ENCODE data around the gene SV2B. TPM values are rescaled to one million over a fixed set of nuclear protein-coding genes. Genes with fewer than 3 reads are reported as not detected.

Gene SV2B
- total RNA-seq, 5 donors from 2014 or later (not counting 1 experiment from before 2014, with no cell fraction given) = 0.03 to 0.13 (median 0.09) TPM; not detected in 2

DNA sequence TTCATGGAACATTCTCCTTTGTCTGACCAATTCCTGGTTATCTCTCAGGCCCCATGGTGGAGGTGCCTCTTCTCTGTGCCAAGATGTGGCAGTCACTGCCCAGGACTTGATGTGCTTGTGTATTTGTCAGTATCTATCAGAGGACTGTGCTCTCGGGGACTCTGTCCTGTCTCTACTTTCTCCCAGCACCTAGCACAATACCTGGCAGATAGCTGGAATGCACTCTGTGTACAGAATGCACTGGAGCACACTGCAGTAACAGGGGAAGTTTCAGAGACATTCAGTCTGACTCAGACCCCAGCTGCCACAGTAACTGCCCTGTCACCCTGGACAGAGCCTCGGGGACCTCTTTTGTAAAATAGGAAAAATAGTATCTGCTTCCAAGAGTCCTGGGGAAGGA, 34.6 kb upstream of the SV2B start:
- H3K36me3 Mint-ChIP-seq = no peaks in the 10 kb centered on the region
- no peaks in the 10 kb centered on the region for H3K4me1 Mint-ChIP-seq
- H3K4me3 Mint-ChIP-seq = no peak overlapping the region
- peaks cover 11 to 31% of the 10 kb centered on the region in 2 donors for H3K27me3 Mint-ChIP-seq
- ATAC-seq (replicated peaks in 1 of 4) = no peak
- DNase-seq = no peak
- Histone ChIP-seq H3K36me3 (ENCODE audit: control insufficient read depth in 2 of 2, extremely low read depth in 1 of 2, insufficient read depth in 1 of 2, low read length in 1 of 2) (no peaks in the 10 kb centered on the region), H3K27me3 (replicated peaks in 1 of 2; ENCODE audit: control insufficient read depth in 2 of 2, extremely low read depth in 1 of 2, insufficient read depth in 2 of 2, low read length in 1 of 2) (peaks cover 0 to 6% of the 10 kb centered on the region in 2 experiments), H3K4me1 (ENCODE audit: control insufficient read depth in 1 of 2, extremely low read depth in 1 of 2, insufficient read depth in 2 of 2, low read length in 2 of 2) (no peaks in the 10 kb centered on the region), H3K9me3 (no peaks in the 10 kb centered on the region), H3K27ac (ENCODE audit: low read length) (no peak overlapping the region), H3K4me3 (ENCODE audit: control insufficient read depth in 1 of 2, extremely low read depth in 1 of 2, low read length in 1 of 2) (no peak overlapping the region)
- no CpG with 5 or more reads among the region's 2 CpGs for WGBS (ENCODE audit: insufficient coverage)
- ChIA-PET CTCF (no interaction called here), POLR2A (no interaction called here)
- H3K27ac Mint-ChIP-seq = no peak overlapping the region
- peaks cover 0 to 9% (median 4%) of the 10 kb centered on the region in 3 donors for H3K9me3 Mint-ChIP-seq

DNA sequence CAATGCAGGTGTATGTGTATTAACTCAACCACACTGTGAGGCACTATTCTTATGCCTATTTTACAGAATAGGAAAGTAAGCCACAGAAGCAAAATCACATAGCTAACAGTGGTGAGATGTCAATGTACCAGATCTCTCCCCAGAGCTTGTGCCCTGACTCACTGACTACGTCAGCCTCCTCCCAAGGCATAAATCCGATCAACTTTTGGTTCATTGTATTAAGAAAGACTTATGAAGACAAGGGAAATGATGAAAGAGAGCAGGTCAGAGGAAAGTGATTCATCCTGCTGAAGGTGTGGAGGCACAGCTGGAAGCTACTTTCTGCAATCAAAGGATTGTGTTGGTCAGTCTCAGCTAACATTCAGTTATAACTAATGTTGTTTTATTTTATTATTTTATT, 33.0 kb upstream of the SV2B start:
- Mint-ChIP-seq H3K27me3 (peaks cover 17 to 34% of the 10 kb centered on the region in 2 donors), H3K4me1 (no peaks in the 10 kb centered on the region), H3K4me3 (no peak overlapping the region), H3K27ac (no peak overlapping the region), H3K36me3 (no peaks in the 10 kb centered on the region), H3K9me3 (peaks cover 0 to 9% (median 4%) of the 10 kb centered on the region in 3 donors)
- ATAC-seq (replicated peaks in 1 of 4) (no peak), DNase-seq (no peak)
- Histone ChIP-seq H3K36me3 (ENCODE audit: control insufficient read depth in 2 of 2, extremely low read depth in 1 of 2, insufficient read depth in 1 of 2, low read length in 1 of 2) (no peaks in the 10 kb centered on the region), H3K27me3 (replicated peaks in 1 of 2; ENCODE audit: control insufficient read depth in 2 of 2, extremely low read depth in 1 of 2, insufficient read depth in 2 of 2, low read length in 1 of 2) (peaks cover 0 to 9% of the 10 kb centered on the region in 2 experiments), H3K4me1 (ENCODE audit: control insufficient read depth in 1 of 2, extremely low read depth in 1 of 2, insufficient read depth in 2 of 2, low read length in 2 of 2) (no peaks in the 10 kb centered on the region), H3K9me3 (no peaks in the 10 kb centered on the region), H3K4me3 (ENCODE audit: control insufficient read depth in 1 of 2, extremely low read depth in 1 of 2, low read length in 1 of 2) (no peak overlapping the region), H3K27ac (ENCODE audit: low read length) (no peak overlapping the region)
- ChIA-PET CTCF (no interaction called here), POLR2A (no interaction called here)
- WGBS (ENCODE audit: insufficient coverage) = no CpG with 5 or more reads among the region's 2 CpGs

DNA sequence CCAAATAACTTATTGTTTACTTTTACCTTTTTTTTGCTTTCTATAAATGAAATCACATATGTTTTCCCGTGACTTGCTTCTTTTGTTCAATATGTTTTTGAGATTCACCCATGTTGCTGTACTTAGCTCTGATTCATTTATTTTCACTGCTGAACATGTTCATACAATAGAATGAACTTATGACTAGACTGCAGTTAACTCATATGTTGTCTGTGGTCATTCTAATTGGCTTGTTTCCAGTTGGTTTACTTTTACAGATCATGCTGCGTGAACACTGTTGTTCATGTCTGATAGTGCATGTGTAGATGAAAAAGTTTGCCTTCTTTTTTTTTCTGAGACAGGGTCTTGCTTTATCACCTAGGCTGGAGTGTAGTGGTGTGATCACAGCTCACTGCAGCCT, 31.6 kb upstream of the SV2B start:
- Mint-ChIP-seq H3K9me3 (peaks cover 0 to 9% (median 4%) of the 10 kb centered on the region in 3 donors), H3K36me3 (no peaks in the 10 kb centered on the region), H3K4me3 (no peak overlapping the region), H3K27ac (no peak overlapping the region), H3K4me1 (no peaks in the 10 kb centered on the region), H3K27me3 (peaks cover 27 to 38% of the 10 kb centered on the region in 2 donors)
- no peaks in the 10 kb centered on the region for H3K9me3 ChIP-seq
- POLR2A ChIA-PET = no interaction called here
- H3K27ac ChIP-seq (ENCODE audit: low read length) = no peak overlapping the region
- 83% methylated on average over 1 of the region's 2 CpGs for WGBS (ENCODE audit: insufficient coverage)
- no peaks in the 10 kb centered on the region for H3K4me1 ChIP-seq (ENCODE audit: control insufficient read depth in 1 of 2, extremely low read depth in 1 of 2, insufficient read depth in 2 of 2, low read length in 2 of 2)
- ATAC-seq (replicated peaks in 1 of 4) (no peak), DNase-seq (no peak)
- CTCF ChIA-PET = no interaction called here
- H3K36me3 ChIP-seq (ENCODE audit: control insufficient read depth in 2 of 2, extremely low read depth in 1 of 2, insufficient read depth in 1 of 2, low read length in 1 of 2) = no peaks in the 10 kb centered on the region
- H3K4me3 ChIP-seq (ENCODE audit: control insufficient read depth in 1 of 2, extremely low read depth in 1 of 2, low read length in 1 of 2) = no peak overlapping the region
- H3K27me3 ChIP-seq (replicated peaks in 1 of 2; ENCODE audit: control insufficient read depth in 2 of 2, extremely low read depth in 1 of 2, insufficient read depth in 2 of 2, low read length in 1 of 2) = peaks cover 0 to 9% of the 10 kb centered on the region in 2 experiments

DNA sequence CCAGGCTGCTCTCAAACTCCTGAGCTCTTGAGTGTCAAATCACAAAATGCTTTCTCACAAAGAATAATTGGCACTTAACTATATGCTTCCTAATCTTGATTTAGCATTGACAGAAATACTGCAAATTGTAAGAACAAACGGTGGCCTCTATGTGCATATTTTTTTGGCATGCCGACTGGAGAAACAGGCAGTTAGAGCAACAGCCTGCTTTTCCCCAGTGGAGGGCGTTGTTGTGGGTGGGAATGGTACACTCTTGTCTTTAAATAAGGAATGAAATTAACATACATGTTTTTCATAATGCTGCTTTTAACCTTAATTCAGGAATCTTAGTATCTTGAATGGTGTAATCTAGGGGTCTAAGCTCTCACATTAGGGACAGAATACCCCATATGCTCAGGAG, 31.1 kb upstream of the SV2B start:
- Mint-ChIP-seq H3K27ac (no peak overlapping the region), H3K9me3 (peaks cover 0 to 8% (median 4%) of the 10 kb centered on the region in 3 donors), H3K27me3 (peaks cover 27 to 38% of the 10 kb centered on the region in 2 donors), H3K36me3 (no peaks in the 10 kb centered on the region), H3K4me1 (no peaks in the 10 kb centered on the region), H3K4me3 (no peak overlapping the region)
- H3K4me1 ChIP-seq (ENCODE audit: control insufficient read depth in 1 of 2, extremely low read depth in 1 of 2, insufficient read depth in 2 of 2, low read length in 2 of 2) = no peaks in the 10 kb centered on the region
- ChIA-PET POLR2A (no interaction called here), CTCF (no interaction called here)
- no peak overlapping the region for H3K4me3 ChIP-seq (ENCODE audit: control insufficient read depth in 1 of 2, extremely low read depth in 1 of 2, low read length in 1 of 2)
- peaks cover 0 to 9% of the 10 kb centered on the region in 2 experiments for H3K27me3 ChIP-seq (replicated peaks in 1 of 2; ENCODE audit: control insufficient read depth in 2 of 2, extremely low read depth in 1 of 2, insufficient read depth in 2 of 2, low read length in 1 of 2)
- no peak overlapping the region for H3K27ac ChIP-seq (ENCODE audit: low read length)
- DNase-seq = no peak
- no CpG with 5 or more reads among the region's 3 CpGs for WGBS (ENCODE audit: insufficient coverage)
- no peak for ATAC-seq (replicated peaks in 1 of 4)
- H3K36me3 ChIP-seq (ENCODE audit: control insufficient read depth in 2 of 2, extremely low read depth in 1 of 2, insufficient read depth in 1 of 2, low read length in 1 of 2) = no peaks in the 10 kb centered on the region
- no peaks in the 10 kb centered on the region for H3K9me3 ChIP-seq

DNA sequence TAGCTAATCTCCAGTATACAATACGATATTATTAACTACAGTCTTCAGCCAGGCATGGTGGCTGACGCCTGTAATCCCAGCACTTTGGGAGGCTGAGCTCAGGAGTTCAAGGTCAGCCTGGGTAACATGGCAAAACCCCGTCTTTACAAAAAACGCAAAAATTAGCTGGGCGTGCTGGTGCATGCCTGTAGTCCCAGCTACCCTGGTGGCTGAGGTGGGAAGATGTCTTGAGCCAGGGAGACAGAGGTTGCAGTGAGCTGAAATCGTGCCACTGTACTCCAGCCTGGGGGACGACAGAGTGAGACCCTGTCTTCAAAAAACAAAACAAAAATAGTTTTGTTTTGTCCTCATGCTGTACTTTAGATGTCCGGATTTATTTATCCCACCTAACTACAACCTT, 29.2 kb upstream of the SV2B start:
- H3K9me3 Mint-ChIP-seq = no peaks in the 10 kb centered on the region
- Histone ChIP-seq H3K27ac (ENCODE audit: low read length) (no peak overlapping the region), H3K27me3 (replicated peaks in 1 of 2; ENCODE audit: control insufficient read depth in 2 of 2, extremely low read depth in 1 of 2, insufficient read depth in 2 of 2, low read length in 1 of 2) (peaks cover 0 to 13% of the 10 kb centered on the region in 2 experiments), H3K9me3 (no peaks in the 10 kb centered on the region), H3K4me1 (ENCODE audit: control insufficient read depth in 1 of 2, extremely low read depth in 1 of 2, insufficient read depth in 2 of 2, low read length in 2 of 2) (no peaks in the 10 kb centered on the region), H3K36me3 (ENCODE audit: control insufficient read depth in 2 of 2, extremely low read depth in 1 of 2, insufficient read depth in 1 of 2, low read length in 1 of 2) (no peaks in the 10 kb centered on the region), H3K4me3 (ENCODE audit: control insufficient read depth in 1 of 2, extremely low read depth in 1 of 2, low read length in 1 of 2) (no peak overlapping the region)
- CTCF ChIA-PET = no interaction called here
- H3K36me3 Mint-ChIP-seq = no peaks in the 10 kb centered on the region
- POLR2A ChIA-PET = interaction anchor here in 1 of 2 donors (0.5 kb wide), 1 partner anchor 191 kb away, joined by 3 read pairs; no protein-coding TSS in a partner anchor
- WGBS (ENCODE audit: insufficient coverage) = 84% methylated on average over 6 of the region's 8 CpGs
- H3K27me3 Mint-ChIP-seq = peaks cover 27 to 38% of the 10 kb centered on the region in 2 donors
- no peak overlapping the region for H3K27ac Mint-ChIP-seq
- no peak for ATAC-seq (replicated peaks in 1 of 4)
- H3K4me3 Mint-ChIP-seq = no peak overlapping the region
- no peak for DNase-seq
- H3K4me1 Mint-ChIP-seq = no peaks in the 10 kb centered on the region

DNA sequence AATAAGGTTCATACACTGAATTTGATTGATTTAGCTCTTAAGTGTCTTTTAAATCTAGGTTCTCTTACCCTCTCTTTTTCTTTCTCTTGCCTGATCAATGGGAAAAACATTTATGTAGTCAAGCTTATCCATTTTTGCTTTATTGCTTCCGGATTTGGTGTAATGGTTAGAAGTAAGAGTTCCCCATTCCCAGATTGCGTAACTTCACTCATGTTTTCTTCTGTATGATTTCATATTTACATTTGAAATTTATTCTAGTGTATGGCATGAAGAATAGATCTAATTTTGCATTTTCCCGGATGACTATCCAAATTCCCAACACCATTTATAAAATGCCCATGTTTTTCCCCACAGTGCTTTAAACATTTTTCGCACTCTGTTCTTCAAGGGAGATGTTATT, 27.9 kb upstream of the SV2B start:
- Mint-ChIP-seq H3K36me3 (no peaks in the 10 kb centered on the region), H3K4me1 (no peaks in the 10 kb centered on the region), H3K27me3 (peaks cover 26 to 27% of the 10 kb centered on the region in 2 donors), H3K27ac (no peak overlapping the region), H3K4me3 (no peak overlapping the region), H3K9me3 (no peaks in the 10 kb centered on the region)
- no peak overlapping the region for H3K4me3 ChIP-seq (ENCODE audit: control insufficient read depth in 1 of 2, extremely low read depth in 1 of 2, low read length in 1 of 2)
- H3K27me3 ChIP-seq (replicated peaks in 1 of 2; ENCODE audit: control insufficient read depth in 2 of 2, extremely low read depth in 1 of 2, insufficient read depth in 2 of 2, low read length in 1 of 2) = peaks cover 0 to 13% of the 10 kb centered on the region in 2 experiments
- no peaks in the 10 kb centered on the region for H3K4me1 ChIP-seq (ENCODE audit: control insufficient read depth in 1 of 2, extremely low read depth in 1 of 2, insufficient read depth in 2 of 2, low read length in 2 of 2)
- POLR2A ChIA-PET = no interaction called here
- H3K27ac ChIP-seq (ENCODE audit: low read length) = no peak overlapping the region
- ATAC-seq (replicated peaks in 1 of 4) (no peak), DNase-seq (no peak)
- H3K9me3 ChIP-seq = no peaks in the 10 kb centered on the region
- H3K36me3 ChIP-seq (ENCODE audit: control insufficient read depth in 2 of 2, extremely low read depth in 1 of 2, insufficient read depth in 1 of 2, low read length in 1 of 2) = no peaks in the 10 kb centered on the region
- CTCF ChIA-PET = no interaction called here
- WGBS (ENCODE audit: insufficient coverage) = no CpG with 5 or more reads among the region's 4 CpGs

DNA sequence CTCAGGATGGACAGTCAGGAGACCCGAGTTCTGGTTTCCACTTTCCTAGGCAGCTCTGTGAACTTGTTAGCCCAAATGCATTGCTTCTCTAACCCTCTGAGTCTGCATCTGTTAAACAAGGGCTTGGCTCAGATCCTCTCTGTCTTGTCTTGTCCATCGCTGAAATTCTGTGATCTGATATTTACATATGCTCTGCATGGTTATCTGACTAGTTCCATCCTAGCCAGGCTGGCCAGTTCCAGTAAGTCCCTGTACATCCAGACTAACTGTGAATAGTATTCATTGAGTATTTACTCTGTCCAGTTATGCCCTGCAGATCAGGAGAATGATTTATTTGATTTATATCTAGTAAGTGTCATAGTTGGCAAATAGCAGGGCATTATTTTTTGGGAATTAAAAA, 27.0 kb upstream of the SV2B start:
- H3K4me1 ChIP-seq (ENCODE audit: control insufficient read depth in 1 of 2, extremely low read depth in 1 of 2, insufficient read depth in 2 of 2, low read length in 2 of 2) = no peaks in the 10 kb centered on the region
- ChIA-PET CTCF (no interaction called here), POLR2A (no interaction called here)
- H3K4me3 ChIP-seq (ENCODE audit: control insufficient read depth in 1 of 2, extremely low read depth in 1 of 2, low read length in 1 of 2) = no peak overlapping the region
- H3K36me3 Mint-ChIP-seq = no peaks in the 10 kb centered on the region
- no peaks in the 10 kb centered on the region for H3K36me3 ChIP-seq (ENCODE audit: control insufficient read depth in 2 of 2, extremely low read depth in 1 of 2, insufficient read depth in 1 of 2, low read length in 1 of 2)
- 88% methylated on average over 2 of the region's 2 CpGs for WGBS (ENCODE audit: insufficient coverage)
- peaks cover 26 to 27% of the 10 kb centered on the region in 2 donors for H3K27me3 Mint-ChIP-seq
- ATAC-seq (replicated peaks in 1 of 4) (no peak), DNase-seq (no peak)
- no peak overlapping the region for H3K27ac Mint-ChIP-seq
- no peak overlapping the region for H3K4me3 Mint-ChIP-seq
- H3K27ac ChIP-seq (ENCODE audit: low read length) = no peak overlapping the region
- H3K4me1 Mint-ChIP-seq = no peaks in the 10 kb centered on the region
- H3K9me3 Mint-ChIP-seq = no peaks in the 10 kb centered on the region
- no peaks in the 10 kb centered on the region for H3K9me3 ChIP-seq
- H3K27me3 ChIP-seq (replicated peaks in 1 of 2; ENCODE audit: control insufficient read depth in 2 of 2, extremely low read depth in 1 of 2, insufficient read depth in 2 of 2, low read length in 1 of 2) = peaks cover 0 to 7% of the 10 kb centered on the region in 2 experiments
